ENCODE results near the gene CALCA. TPM values are rescaled to one million over a fixed set of nuclear protein-coding genes. Genes with fewer than 3 reads are reported as not detected.
A peak's percentile ranks its signal among the peaks of the same experiment; 100 is the strongest.

CALCA gene
- total RNA-seq, 1 donor from 2014 or later = not detected

DNA sequence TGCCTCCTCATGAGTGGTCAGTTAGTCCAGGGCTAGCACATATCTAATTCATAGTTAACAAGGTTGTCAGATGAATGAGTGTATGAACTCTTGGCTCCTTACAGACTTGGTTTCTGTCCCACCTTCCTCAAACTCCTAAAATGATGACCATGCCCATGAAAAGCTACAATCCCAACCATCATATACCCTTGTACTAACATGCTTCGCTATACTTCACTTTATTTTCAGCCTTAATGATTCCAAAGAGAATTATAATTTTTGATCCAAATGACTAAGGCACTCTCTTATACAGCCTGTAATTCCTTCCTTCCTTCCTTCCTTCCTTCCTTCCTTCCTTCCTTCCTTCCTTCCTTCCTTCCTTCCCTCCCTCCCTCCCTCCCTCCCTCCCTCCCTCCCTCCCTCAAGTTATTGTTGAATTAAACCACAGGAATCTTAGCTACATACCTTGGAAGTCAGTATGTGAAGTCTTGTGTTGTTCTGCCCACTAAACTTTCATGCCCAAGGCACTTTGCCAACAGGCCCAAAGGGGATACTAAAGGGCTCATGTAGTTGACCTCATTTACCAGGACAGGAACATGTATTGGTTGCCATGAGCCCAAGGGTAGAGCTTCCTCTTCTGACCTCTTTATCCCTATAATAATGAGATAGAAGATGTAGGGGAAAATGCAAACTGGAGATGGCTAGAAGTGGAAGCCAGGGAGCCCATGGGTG, 37.4 kb downstream of the CALCA start:
- Histone ChIP-seq H3K36me3 (ENCODE audit: control insufficient read depth, insufficient read depth, low read length) (no peaks in the 10 kb centered on the region), H3K4me3 (ENCODE audit: low read depth, low read length) (no peak overlapping the region), H3K27me3 (ENCODE audit: control insufficient read depth, insufficient read depth, low read length) (no peaks in the 10 kb centered on the region)
- FAIRE-seq (no peak), DNase-seq (ENCODE audit: low read depth) (no peak)
- TF ChIP-seq, protein P1, sequence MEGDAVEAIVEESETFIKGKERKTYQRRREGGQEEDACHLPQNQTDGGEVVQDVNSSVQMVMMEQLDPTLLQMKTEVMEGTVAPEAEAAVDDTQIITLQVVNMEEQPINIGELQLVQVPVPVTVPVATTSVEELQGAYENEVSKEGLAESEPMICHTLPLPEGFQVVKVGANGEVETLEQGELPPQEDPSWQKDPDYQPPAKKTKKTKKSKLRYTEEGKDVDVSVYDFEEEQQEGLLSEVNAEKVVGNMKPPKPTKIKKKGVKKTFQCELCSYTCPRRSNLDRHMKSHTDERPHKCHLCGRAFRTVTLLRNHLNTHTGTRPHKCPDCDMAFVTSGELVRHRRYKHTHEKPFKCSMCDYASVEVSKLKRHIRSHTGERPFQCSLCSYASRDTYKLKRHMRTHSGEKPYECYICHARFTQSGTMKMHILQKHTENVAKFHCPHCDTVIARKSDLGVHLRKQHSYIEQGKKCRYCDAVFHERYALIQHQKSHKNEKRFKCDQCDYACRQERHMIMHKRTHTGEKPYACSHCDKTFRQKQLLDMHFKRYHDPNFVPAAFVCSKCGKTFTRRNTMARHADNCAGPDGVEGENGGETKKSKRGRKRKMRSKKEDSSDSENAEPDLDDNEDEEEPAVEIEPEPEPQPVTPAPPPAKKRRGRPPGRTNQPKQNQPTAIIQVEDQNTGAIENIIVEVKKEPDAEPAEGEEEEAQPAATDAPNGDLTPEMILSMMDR (IDR thresholded peaks at IDR 0.05; ENCODE audit: insufficient read depth, low read length, severe bottlenecking) = no peak

DNA sequence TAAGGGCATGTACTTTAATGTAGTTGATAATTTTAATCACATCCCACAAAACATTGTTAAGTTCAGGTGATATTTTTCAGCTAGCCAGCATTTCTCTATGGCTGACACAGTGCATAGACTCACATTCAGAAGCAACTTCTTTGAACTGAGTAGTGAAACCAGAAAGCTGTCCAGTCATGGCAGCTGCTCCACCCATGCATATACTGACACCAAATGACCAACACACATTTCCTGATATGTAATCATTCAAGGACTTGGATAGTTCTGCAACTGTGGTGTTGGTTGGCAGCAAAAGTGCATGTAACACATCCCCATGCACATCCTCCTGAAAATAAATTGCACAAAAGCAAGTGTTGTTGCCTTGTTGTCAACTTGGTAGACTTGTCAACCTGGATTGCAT, 39.7 kb downstream of the CALCA start:
- Histone ChIP-seq H3K4me3 (ENCODE audit: low read depth, low read length) (no peak overlapping the region), H3K36me3 (ENCODE audit: control insufficient read depth, insufficient read depth, low read length) (no peaks in the 10 kb centered on the region), H3K27me3 (ENCODE audit: control insufficient read depth, insufficient read depth, low read length) (no peaks in the 10 kb centered on the region)
- TF ChIP-seq, protein P1 (IDR thresholded peaks at IDR 0.05; ENCODE audit: insufficient read depth, low read length, severe bottlenecking) = no peak
- peak; percentile 20 for DNase-seq (ENCODE audit: low read depth)
- FAIRE-seq = no peak

DNA sequence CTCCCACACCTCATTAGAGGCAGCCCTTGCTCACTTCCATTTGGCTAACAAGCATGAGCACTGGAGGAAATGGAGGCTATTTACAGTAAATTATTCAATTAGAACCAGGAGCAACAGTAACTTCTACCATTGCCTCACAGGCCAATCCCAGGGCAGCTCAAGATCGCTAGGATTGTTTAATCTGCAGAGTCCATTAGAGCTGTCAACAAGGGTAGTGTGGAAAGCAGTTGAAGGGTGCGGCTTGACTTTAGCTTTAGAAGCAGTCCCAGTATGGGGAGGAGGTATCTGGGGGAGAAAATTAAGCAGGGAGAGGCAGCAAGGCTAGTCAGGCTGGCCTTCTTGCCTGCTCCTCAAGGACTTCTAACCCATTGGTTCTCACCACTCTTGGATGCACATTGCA, 41.8 kb downstream of the CALCA start:
- H3K4me3 ChIP-seq (ENCODE audit: low read depth, low read length) = no peak overlapping the region
- no peaks in the 10 kb centered on the region for H3K36me3 ChIP-seq (ENCODE audit: control insufficient read depth, insufficient read depth, low read length)
- H3K27me3 ChIP-seq (ENCODE audit: control insufficient read depth, insufficient read depth, low read length) = no peaks in the 10 kb centered on the region
- no peak for DNase-seq (ENCODE audit: low read depth)
- TF ChIP-seq, protein P1 (IDR thresholded peaks at IDR 0.05; ENCODE audit: insufficient read depth, low read length, severe bottlenecking) = no peak
- no peak for FAIRE-seq

DNA sequence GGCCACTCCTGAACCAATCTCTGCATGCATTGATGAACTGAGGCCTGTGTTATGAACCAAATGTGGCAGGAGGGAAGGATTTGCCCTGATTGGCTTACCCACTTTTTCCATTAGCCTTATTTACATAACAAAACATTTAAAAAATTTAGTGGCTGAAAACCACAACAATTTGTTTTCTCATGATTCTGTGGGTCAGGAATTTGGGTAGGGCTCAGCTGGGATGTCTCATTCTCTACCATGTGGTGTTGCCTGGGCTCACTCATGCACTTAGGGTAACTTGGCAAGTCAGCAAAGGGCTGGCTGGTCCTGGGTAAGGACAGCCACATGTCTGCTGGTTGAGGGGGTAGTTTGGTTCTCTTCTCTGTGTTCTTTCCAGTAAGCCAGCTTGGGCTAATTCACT, 45.0 kb downstream of the CALCA start:
- DNase-seq (ENCODE audit: low read depth) = peak; percentile 73
- FAIRE-seq = no peak
- Histone ChIP-seq H3K27me3 (ENCODE audit: control insufficient read depth, insufficient read depth, low read length) (no peaks in the 10 kb centered on the region), H3K4me3 (ENCODE audit: low read depth, low read length) (no peak overlapping the region), H3K36me3 (ENCODE audit: control insufficient read depth, insufficient read depth, low read length) (no peaks in the 10 kb centered on the region)
- TF ChIP-seq, protein P1 (IDR thresholded peaks at IDR 0.05; ENCODE audit: insufficient read depth, low read length, severe bottlenecking) = no peak

DNA sequence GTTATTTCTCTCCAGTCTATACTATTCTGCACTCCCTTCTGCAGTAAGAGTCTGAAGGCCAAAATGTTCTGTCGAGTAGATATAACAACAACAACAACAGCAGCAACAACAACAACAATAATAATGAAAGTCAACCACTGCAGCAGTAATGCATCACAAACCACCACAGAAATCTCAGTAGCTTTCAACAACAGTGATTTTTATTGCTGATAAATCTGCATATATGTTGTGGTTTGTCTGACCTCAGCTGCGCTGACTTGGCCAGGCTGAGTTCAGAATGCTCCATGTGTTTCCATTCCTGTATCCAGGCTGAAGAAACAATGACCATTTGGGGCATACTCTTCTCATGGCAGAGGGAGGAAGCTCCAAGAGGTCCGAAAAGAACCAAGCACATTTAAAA, 47.8 kb downstream of the CALCA start:
- Histone ChIP-seq H3K4me3 (ENCODE audit: low read depth, low read length) (no peak overlapping the region), H3K27me3 (ENCODE audit: control insufficient read depth, insufficient read depth, low read length) (no peaks in the 10 kb centered on the region), H3K36me3 (ENCODE audit: control insufficient read depth, insufficient read depth, low read length) (no peaks in the 10 kb centered on the region)
- TF ChIP-seq, protein P1 (IDR thresholded peaks at IDR 0.05; ENCODE audit: insufficient read depth, low read length, severe bottlenecking) = no peak
- no peak for FAIRE-seq
- no peak for DNase-seq (ENCODE audit: low read depth)

Other genes with a start within 250 kb of the CALCA start
- gene CYP2R1, start 80.1 kb downstream of the CALCA start, total RNA-seq = 24.7 and 50.1 TPM in 2 replicates
- 0.53 and 0.77 TPM in 2 replicates for gene CALCB, start 101.2 kb upstream of the CALCA start, total RNA-seq
- 0.53 and 1.2 TPM in 2 replicates for gene INSC, start 142.6 kb upstream of the CALCA start, total RNA-seq

All from bronchial epithelial cell (primary cell).